ENCODE data around the gene ADRB1.

The ADRB1 gene

GRCh38 chr10:114021154-114021553 lies 22.5 kb upstream of the ADRB1 start:
- Mint-ChIP-seq H3K36me3 (no peaks in the 10 kb centered on the region), H3K4me3 (no peak overlapping the region), H3K27me3 (no peaks in the 10 kb centered on the region), H3K9me3 (no peaks in the 10 kb centered on the region), H3K27ac (no peak overlapping the region), H3K4me1 (peaks cover 29 to 41% of the 10 kb centered on the region in 2 donors)
- DNase-seq, result no peak
- ATAC-seq (replicated peaks), result no peak

GRCh38 chr10:114021717-114022680 lies 21.7 kb upstream of the ADRB1 start:
- Mint-ChIP-seq H3K4me3 (no peak overlapping the region), H3K27ac (no peak overlapping the region), H3K9me3 (no peaks in the 10 kb centered on the region), H3K4me1 (peaks cover 34 to 49% of the 10 kb centered on the region in 2 donors), H3K36me3 (no peaks in the 10 kb centered on the region), H3K27me3 (no peaks in the 10 kb centered on the region)
- DNase-seq, result no peak
- ATAC-seq (replicated peaks), result no peak

- ATAC-seq (replicated peaks) (no peak), DNase-seq (no peak)
- H3K27ac Mint-ChIP-seq, result no peak overlapping the region
- no peak overlapping the region for H3K4me3 Mint-ChIP-seq
- H3K9me3 Mint-ChIP-seq, result no peaks in the 10 kb centered on the region
- H3K36me3 Mint-ChIP-seq, result no peaks in the 10 kb centered on the region
- peaks cover 33 to 52% of the 10 kb centered on the region in 2 donors for H3K4me1 Mint-ChIP-seq
- no peaks in the 10 kb centered on the region for H3K27me3 Mint-ChIP-seq
Observed at GRCh38 chr10:114022766-114023597, 20.7 kb upstream of the ADRB1 start.

- no peaks in the 10 kb centered on the region for H3K9me3 Mint-ChIP-seq
- H3K4me1 Mint-ChIP-seq, result peaks cover 35 to 60% of the 10 kb centered on the region in 2 donors
- H3K27me3 Mint-ChIP-seq, result no peaks in the 10 kb centered on the region
- H3K27ac Mint-ChIP-seq, result peak overlapping the region; percentile 92
- ATAC-seq (replicated peaks), result peak; percentile 86 to 90
- H3K36me3 Mint-ChIP-seq, result no peaks in the 10 kb centered on the region
- peak; percentile 20 for DNase-seq
- peak overlapping the region; percentile 65 to 72 for H3K4me3 Mint-ChIP-seq
Observed at GRCh38 chr10:114024876-114025610, 18.6 kb upstream of the ADRB1 start.

GRCh38 chr10:114025611-114026130 lies 18.0 kb upstream of the ADRB1 start:
- H3K36me3 Mint-ChIP-seq, result no peaks in the 10 kb centered on the region
- H3K4me1 Mint-ChIP-seq, result peaks cover 31 to 56% of the 10 kb centered on the region in 2 donors
- ATAC-seq (replicated peaks) (no peak), DNase-seq (no peak)
- H3K27me3 Mint-ChIP-seq, result no peaks in the 10 kb centered on the region
- H3K4me3 Mint-ChIP-seq, result peak overlapping the region; percentile 65 to 72
- H3K27ac Mint-ChIP-seq, result peak overlapping the region; percentile 63
- no peaks in the 10 kb centered on the region for H3K9me3 Mint-ChIP-seq

GRCh38 chr10:114026189-114027040 lies 17.3 kb upstream of the ADRB1 start:
- ATAC-seq (replicated peaks) (peak; percentile 42 to 46), DNase-seq (no peak)
- Mint-ChIP-seq H3K9me3 (no peaks in the 10 kb centered on the region), H3K4me1 (peaks cover 29 to 53% of the 10 kb centered on the region in 2 donors), H3K27ac (no peak overlapping the region), H3K4me3 (no peak overlapping the region), H3K36me3 (no peaks in the 10 kb centered on the region), H3K27me3 (no peaks in the 10 kb centered on the region)

GRCh38 chr10:114027041-114027394 lies 16.6 kb upstream of the ADRB1 start:
- H3K4me1 Mint-ChIP-seq, result peaks cover 29 to 53% of the 10 kb centered on the region in 2 donors
- H3K4me3 Mint-ChIP-seq, result no peak overlapping the region
- DNase-seq (no peak), ATAC-seq (replicated peaks) (no peak)
- H3K9me3 Mint-ChIP-seq, result no peaks in the 10 kb centered on the region
- H3K27ac Mint-ChIP-seq, result no peak overlapping the region
- no peaks in the 10 kb centered on the region for H3K36me3 Mint-ChIP-seq
- H3K27me3 Mint-ChIP-seq, result no peaks in the 10 kb centered on the region

GRCh38 chr10:114027951-114028350 lies 15.7 kb upstream of the ADRB1 start:
- Mint-ChIP-seq H3K27me3 (peaks cover 0 to 4% of the 10 kb centered on the region in 2 donors), H3K36me3 (no peaks in the 10 kb centered on the region), H3K4me1 (peaks cover 29 to 53% of the 10 kb centered on the region in 2 donors), H3K27ac (no peak overlapping the region), H3K4me3 (no peak overlapping the region), H3K9me3 (no peaks in the 10 kb centered on the region)
- DNase-seq, result no peak
- ATAC-seq (replicated peaks), result no peak

- ATAC-seq (replicated peaks) (no peak), DNase-seq (no peak)
- Mint-ChIP-seq H3K27ac (no peak overlapping the region), H3K9me3 (no peaks in the 10 kb centered on the region), H3K36me3 (no peaks in the 10 kb centered on the region), H3K27me3 (peaks cover 0 to 4% of the 10 kb centered on the region in 2 donors), H3K4me1 (peaks cover 29 to 56% of the 10 kb centered on the region in 2 donors), H3K4me3 (no peak overlapping the region)
Observed at GRCh38 chr10:114028425-114028824, 15.2 kb upstream of the ADRB1 start.

GRCh38 chr10:114029655-114030054 lies 14.0 kb upstream of the ADRB1 start:
- Mint-ChIP-seq H3K27ac (no peak overlapping the region), H3K27me3 (peaks cover 0 to 4% of the 10 kb centered on the region in 2 donors)

GRCh38 chr10:114030140-114030539 lies 13.5 kb upstream of the ADRB1 start:
- no peak overlapping the region for H3K27ac Mint-ChIP-seq
- no peak for ATAC-seq (replicated peaks)

More at GRCh38 chr10:114029655-114030054, 14.0 kb upstream of the ADRB1 start:
- ATAC-seq (replicated peaks) (no peak), DNase-seq (no peak)
- H3K9me3 Mint-ChIP-seq, result no peaks in the 10 kb centered on the region
- H3K4me3 Mint-ChIP-seq, result no peak overlapping the region
- H3K4me1 Mint-ChIP-seq, result peaks cover 21 to 51% of the 10 kb centered on the region in 2 donors
- H3K36me3 Mint-ChIP-seq, result no peaks in the 10 kb centered on the region

GRCh38 chr10:114031073-114031972 lies 12.3 kb upstream of the ADRB1 start:
- no peak for DNase-seq
- peaks cover 0 to 4% of the 10 kb centered on the region in 2 donors for H3K27me3 Mint-ChIP-seq
- no peak overlapping the region for H3K27ac Mint-ChIP-seq
- H3K9me3 Mint-ChIP-seq, result no peaks in the 10 kb centered on the region
- no peaks in the 10 kb centered on the region for H3K36me3 Mint-ChIP-seq
- peaks cover 10 to 47% of the 10 kb centered on the region in 2 donors for H3K4me1 Mint-ChIP-seq
- H3K4me3 Mint-ChIP-seq, result no peak overlapping the region
- no peak for ATAC-seq (replicated peaks)

More at GRCh38 chr10:114030140-114030539, 13.5 kb upstream of the ADRB1 start:
- peaks cover 16 to 51% of the 10 kb centered on the region in 2 donors for H3K4me1 Mint-ChIP-seq
- DNase-seq, result no peak
- no peak overlapping the region for H3K4me3 Mint-ChIP-seq
- H3K9me3 Mint-ChIP-seq, result no peaks in the 10 kb centered on the region
- peaks cover 0 to 4% of the 10 kb centered on the region in 2 donors for H3K27me3 Mint-ChIP-seq
- H3K36me3 Mint-ChIP-seq, result no peaks in the 10 kb centered on the region
